Natural killer cell (primary cell): ENCODE measurements around the gene PRUNE2. TPM values are rescaled to one million over a fixed set of nuclear protein-coding genes. Genes with fewer than 3 reads are reported as not detected.

Source experiments
- ATAC-seq, 3 donors: fragments of 150-1000 bp in 2 of 3; fragments of 200-7000 bp in 1 of 3; cut with Tn5 transposase; 1 replicate in 1 of 3; 2 replicates in 2 of 3; pipeline ENCODE4 v1.10.0; 2021; ENCODE audit warnings: mild to moderate bottlenecking in 2 of 3, moderate library complexity in 2 of 3
- DNase-seq, 2 donors: peaks; one replicate each; pipeline versions ENCODE4 v3.0.0 to v3.0.0-alpha.2; 2013 to 2021; ENCODE audit warnings: mixed read lengths in 1 of 2
- H3K27ac ChIP-seq: one replicate; pipeline ENCODE4 v1.5.1; 2013; ENCODE audit warnings: mild to moderate bottlenecking, low read length
- H3K27me3 ChIP-seq: one replicate; pipeline ENCODE4 v1.6.1; 2013; ENCODE audit warnings: low read length; ENCODE audit not compliant: control insufficient read depth, insufficient read depth
- H3K36me3 ChIP-seq: one replicate; pipeline ENCODE4 v1.6.1; 2013; ENCODE audit warnings: low read length; ENCODE audit not compliant: control insufficient read depth, insufficient read depth
- H3K4me1 ChIP-seq: one replicate; pipeline ENCODE4 v1.6.1; 2013; ENCODE audit warnings: low read length; ENCODE audit not compliant: control insufficient read depth, insufficient read depth
- H3K4me3 ChIP-seq: one replicate; pipeline ENCODE4 v1.5.1; 2013; ENCODE audit warnings: low read length
- H3K9me3 ChIP-seq: one replicate; pipeline ENCODE4 v1.6.1; 2013; ENCODE audit warnings: low read length; ENCODE audit not compliant: control insufficient read depth, insufficient read depth
- H3K27ac Mint-ChIP-seq, 2 donors: one replicate each; pipeline ENCODE4 v1.8.0; 2022; ENCODE audit warnings: mild to moderate bottlenecking in 2 of 2, mixed read lengths in 2 of 2, moderate library complexity in 1 of 2
- H3K27me3 Mint-ChIP-seq, 2 donors: one replicate each; pipeline ENCODE4 v1.8.0; 2022; ENCODE audit warnings: low read depth in 2 of 2, mixed read lengths in 2 of 2
- H3K36me3 Mint-ChIP-seq: one replicate; pipeline ENCODE4 v1.8.0; 2022; ENCODE audit warnings: mixed read lengths
- H3K4me1 Mint-ChIP-seq, 2 donors: one replicate each; pipeline ENCODE4 v1.8.0; 2022; ENCODE audit warnings: mixed read lengths in 2 of 2
- H3K4me3 Mint-ChIP-seq: one replicate; pipeline ENCODE4 v1.8.0; 2022; ENCODE audit warnings: mild to moderate bottlenecking, moderate library complexity, mixed read lengths
- H3K9me3 Mint-ChIP-seq, 2 donors: one replicate each; pipeline ENCODE4 v1.8.0; 2022; ENCODE audit warnings: mixed read lengths in 2 of 2
- CTCF ChIP-seq: fragments of 200-600 bp; IDR thresholded peaks from one replicate; pipeline ENCODE4 v1.8.0; 2022; ENCODE audit warnings: antibody characterized with exemption
- WGBS: methylation state at CpG from one replicate; pipeline ENCODE4 v1.1.7; 2013; ENCODE audit warnings: missing lambda C conversion rate; ENCODE audit not compliant: insufficient coverage; 5-methylcytosine and 5-hydroxymethylcytosine counted together
- intact Hi-C: fragments of 100-400 bp; cut with micrococcal nuclease; formaldehyde crosslinking; loops from one replicate; pipeline ENCODE4 v1.14.2; 2022
- total RNA-seq, 4 donors: library from RNA; stranded (reverse); fragments of 120-200 nt in 1 of 4; gene quantifications; one replicate each; pipeline versions ENCODE4 v1.2.3 to v1.2.4, GENCODE V29; 2013 to 2022

Gene PRUNE2
- total RNA-seq, 3 donors from 2014 or later (not counting 1 experiment from before 2014, with no cell fraction given): 0.43 to 0.45 TPM; not detected in 1

GRCh38 chr9:76628155-76628554, 277.8 kb downstream of the PRUNE2 start:
- Mint-ChIP-seq H3K9me3 (no peaks in the 10 kb centered on the region), H3K27ac (no peak overlapping the region), H3K4me1 (peaks cover 18 to 25% of the 10 kb centered on the region in 2 donors), H3K36me3 (no peaks in the 10 kb centered on the region), H3K4me3 (no peak overlapping the region), H3K27me3 (peaks cover 0 to 2% of the 10 kb centered on the region in 2 donors)
- H3K27me3 ChIP-seq: no peaks in the 10 kb centered on the region
- ATAC-seq (no peak), DNase-seq (no peak)
- no peak for TF ChIP-seq CTCF
- no peak overlapping the region for H3K27ac ChIP-seq
- H3K9me3 ChIP-seq: no peaks in the 10 kb centered on the region
- WGBS: 75% methylated on average over 5 of the region's 5 CpGs
- H3K4me3 ChIP-seq: no peak overlapping the region
- intact Hi-C loops: no loop called here
- H3K36me3 ChIP-seq: no peaks in the 10 kb centered on the region
- peaks cover 8% of the 10 kb centered on the region for H3K4me1 ChIP-seq

GRCh38 chr9:76626980-76627379, 278.9 kb downstream of the PRUNE2 start:
- intact Hi-C loops: no loop called here
- TF ChIP-seq CTCF: no peak
- H3K36me3 Mint-ChIP-seq: no peaks in the 10 kb centered on the region
- no peak overlapping the region for H3K4me3 Mint-ChIP-seq
- H3K27ac Mint-ChIP-seq: no peak overlapping the region
- DNase-seq (no peak), ATAC-seq (no peak)
- Histone ChIP-seq H3K27ac (no peak overlapping the region), H3K4me3 (no peak overlapping the region), H3K4me1 (peaks cover 8% of the 10 kb centered on the region), H3K9me3 (no peaks in the 10 kb centered on the region), H3K27me3 (no peaks in the 10 kb centered on the region), H3K36me3 (no peaks in the 10 kb centered on the region)
- no peaks in the 10 kb centered on the region for H3K9me3 Mint-ChIP-seq
- 82% methylated on average over 4 of the region's 7 CpGs for WGBS
- peaks cover 0 to 4% of the 10 kb centered on the region in 2 donors for H3K27me3 Mint-ChIP-seq
- H3K4me1 Mint-ChIP-seq: peaks cover 18 to 25% of the 10 kb centered on the region in 2 donors

- TF ChIP-seq CTCF: no peak
- Mint-ChIP-seq H3K4me1 (peaks cover 14 to 21% of the 10 kb centered on the region in 2 donors), H3K27ac (no peak overlapping the region), H3K27me3 (peaks cover 0 to 2% of the 10 kb centered on the region in 2 donors), H3K36me3 (no peaks in the 10 kb centered on the region), H3K9me3 (no peaks in the 10 kb centered on the region), H3K4me3 (no peak overlapping the region)
- H3K27ac ChIP-seq: no peak overlapping the region
- intact Hi-C loops: no loop called here
- ATAC-seq: no peak
- DNase-seq: no peak
- 86% methylated on average over 1 of the region's 1 CpG for WGBS
- H3K4me1 ChIP-seq: peaks cover 8% of the 10 kb centered on the region
- no peaks in the 10 kb centered on the region for H3K27me3 ChIP-seq
- H3K4me3 ChIP-seq: no peak overlapping the region
- H3K9me3 ChIP-seq: no peaks in the 10 kb centered on the region
- no peaks in the 10 kb centered on the region for H3K36me3 ChIP-seq
Observed at GRCh38 chr9:76626141-76626540, 279.8 kb downstream of the PRUNE2 start.

- Histone ChIP-seq H3K4me1 (peaks cover 4% of the 10 kb centered on the region), H3K36me3 (no peaks in the 10 kb centered on the region), H3K27me3 (no peaks in the 10 kb centered on the region), H3K9me3 (no peaks in the 10 kb centered on the region), H3K27ac (no peak overlapping the region), H3K4me3 (no peak overlapping the region)
- no peak overlapping the region for H3K27ac Mint-ChIP-seq
- WGBS: 93% methylated on average over 5 of the region's 5 CpGs
- no peaks in the 10 kb centered on the region for H3K36me3 Mint-ChIP-seq
- intact Hi-C loops: no loop called here
- no peaks in the 10 kb centered on the region for H3K9me3 Mint-ChIP-seq
- no peak for ATAC-seq
- TF ChIP-seq CTCF: no peak
- peaks cover 0 to 4% of the 10 kb centered on the region in 2 donors for H3K27me3 Mint-ChIP-seq
- peaks cover 2 to 6% of the 10 kb centered on the region in 2 donors for H3K4me1 Mint-ChIP-seq
- H3K4me3 Mint-ChIP-seq: no peak overlapping the region
- DNase-seq: no peak
Observed at GRCh38 chr9:76624391-76625048, 281.4 kb downstream of the PRUNE2 start.
